ENCODE measurements around the gene EFNB2.

EFNB2 gene

GRCh38 chr13:106480351-106480910 lies 55.0 kb downstream of the EFNB2 start:
- DNase-seq = no peak

DNA sequence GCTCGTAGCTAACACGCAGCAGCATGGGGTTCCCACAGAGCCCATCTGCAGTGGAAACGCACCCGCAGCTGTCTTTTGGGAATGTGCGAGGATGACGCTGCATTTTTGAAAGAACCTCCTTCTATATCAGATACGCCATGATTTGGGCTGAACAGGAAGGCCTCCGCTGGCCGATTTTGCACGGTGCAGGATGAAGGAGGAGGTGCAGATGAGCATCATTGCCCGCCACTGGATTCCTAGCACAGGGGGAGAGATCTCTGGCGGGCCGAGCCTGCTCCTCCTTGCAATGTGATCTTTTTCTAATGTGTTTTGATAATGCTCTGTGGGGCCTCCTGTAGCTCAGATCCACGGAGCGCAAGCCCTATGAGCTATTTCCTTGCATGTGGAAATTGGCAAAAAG lies 55.5 kb downstream of the EFNB2 start:
- no peak for DNase-seq

- DNase-seq = no peak
These were observed 57.3 kb downstream of the EFNB2 start for GRCh38 chr13:106478116-106478515.

GRCh38 chr13:106477303-106477702 lies 58.2 kb downstream of the EFNB2 start:
- no peak for DNase-seq

GRCh38 chr13:106475852-106476251 lies 59.6 kb downstream of the EFNB2 start:
- DNase-seq = no peak

DNA sequence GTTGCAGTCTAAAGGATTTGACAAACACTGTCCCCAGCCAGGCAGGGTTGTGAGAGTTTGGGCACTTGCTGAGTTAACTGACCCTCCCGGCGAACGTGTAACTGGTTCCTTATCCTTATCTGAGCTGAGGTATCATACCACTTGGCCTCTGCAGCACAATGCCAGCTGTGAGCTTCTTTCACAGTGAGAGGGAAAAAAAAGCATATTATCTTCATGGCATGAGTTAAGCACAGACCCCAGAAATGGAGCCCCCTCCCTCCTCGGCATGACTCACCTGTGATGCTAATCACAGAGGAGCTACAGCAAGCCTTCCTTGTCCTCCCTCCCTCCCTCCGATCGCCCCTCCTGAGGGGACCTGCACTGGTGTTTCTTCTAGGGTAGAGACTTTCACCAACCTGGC lies 60.5 kb downstream of the EFNB2 start:
- no peak for DNase-seq

GRCh38 chr13:106473154-106473553 lies 62.3 kb downstream of the EFNB2 start:
- DNase-seq = no peak

GRCh38 chr13:106472621-106473020 lies 62.8 kb downstream of the EFNB2 start:
- DNase-seq = no peak

GRCh38 chr13:106471957-106472543 lies 63.4 kb downstream of the EFNB2 start:
- no peak for DNase-seq

DNA sequence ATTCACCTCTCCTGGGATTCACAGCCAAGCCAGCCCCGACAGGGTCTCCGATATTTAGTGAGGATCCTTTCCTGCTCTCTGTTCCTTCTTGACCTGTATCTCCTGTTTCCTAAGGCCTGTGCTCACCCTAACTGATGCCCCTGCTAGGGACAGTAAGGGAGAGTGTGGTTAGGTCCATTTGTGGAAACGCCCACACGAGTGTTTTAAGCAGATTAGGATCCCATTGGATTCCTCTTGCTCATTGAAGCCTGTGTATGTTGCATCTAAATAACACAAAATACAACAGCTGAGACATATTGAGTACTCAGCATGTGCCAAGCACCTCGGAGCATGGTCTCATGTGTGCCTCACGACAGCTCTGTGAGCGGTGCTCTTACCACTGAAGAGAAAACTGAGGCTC lies 64.9 kb downstream of the EFNB2 start:
- no peak for DNase-seq

DNA sequence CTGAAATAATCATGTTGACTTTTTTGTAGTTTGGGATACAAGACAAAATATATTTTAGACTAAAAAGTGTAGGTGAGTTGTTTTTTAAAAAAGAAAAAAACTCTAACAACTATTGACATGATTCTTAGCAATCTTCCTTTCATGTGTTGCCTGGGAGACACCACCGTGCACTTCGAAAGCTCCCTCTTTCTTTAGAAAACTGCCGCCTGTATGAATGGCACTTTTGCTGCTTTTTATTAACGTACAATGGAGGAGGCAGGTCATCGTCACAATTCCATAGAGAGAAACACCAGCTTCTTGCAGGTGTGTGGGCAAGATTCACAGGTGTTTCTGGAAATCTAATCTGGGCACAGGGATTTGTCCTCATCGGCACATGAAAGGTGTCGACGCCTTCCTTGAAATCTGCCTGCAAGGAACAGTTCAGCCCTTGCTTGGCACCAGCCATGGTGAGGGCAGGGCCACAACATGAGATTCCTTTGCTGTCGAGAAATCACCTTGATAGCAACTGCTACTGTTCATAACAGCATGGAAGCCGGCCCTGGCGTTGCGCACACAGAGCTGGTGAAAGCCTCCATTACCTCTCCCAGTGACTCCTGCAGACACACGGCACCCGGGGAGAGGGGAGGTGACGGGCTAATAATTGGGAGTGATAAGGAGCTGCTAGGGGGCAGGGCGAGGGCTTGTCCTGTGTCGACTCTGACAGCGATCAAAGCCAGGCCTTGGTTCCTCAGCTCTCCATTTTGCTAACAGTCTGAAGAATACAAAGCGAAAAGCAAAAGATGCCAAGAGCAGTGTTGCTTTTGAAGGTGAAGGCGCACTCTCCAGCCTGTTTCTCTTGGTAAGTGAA lies 66.5 kb downstream of the EFNB2 start:
- DNase-seq = no peak

GRCh38 chr13:106468207-106468606 lies 67.3 kb downstream of the EFNB2 start:
- DNase-seq = no peak

GRCh38 chr13:106467427-106468122 lies 67.9 kb downstream of the EFNB2 start:
- no peak for DNase-seq

- no peak for DNase-seq
These were observed 68.6 kb downstream of the EFNB2 start for GRCh38 chr13:106466691-106467426.

DNA sequence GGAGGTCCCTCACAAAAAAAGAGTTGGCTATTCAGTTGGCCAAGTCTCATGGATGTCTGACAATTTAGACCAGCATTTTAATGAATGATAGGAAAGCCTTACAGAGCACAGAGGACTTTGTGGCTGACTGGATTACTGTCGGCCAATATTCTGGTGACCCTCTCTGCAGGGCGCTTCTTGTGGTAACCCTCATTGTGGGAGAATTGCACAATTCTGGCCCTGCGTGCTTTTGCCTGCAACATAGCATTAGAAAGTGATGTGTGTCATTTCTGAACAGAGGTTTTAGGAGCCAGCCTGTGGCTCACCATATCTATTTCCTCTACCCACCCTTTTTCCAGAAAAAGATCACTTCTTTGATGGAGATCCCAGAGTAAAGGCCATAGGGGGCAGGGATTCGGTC lies 71.4 kb downstream of the EFNB2 start:
- DNase-seq = no peak

- DNase-seq = no peak
These were observed 72.8 kb downstream of the EFNB2 start for GRCh38 chr13:106462710-106463109.

- no peak for DNase-seq
These were observed 79.7 kb downstream of the EFNB2 start for GRCh38 chr13:106455777-106456176.

- DNase-seq = no peak
These were observed 80.3 kb downstream of the EFNB2 start for GRCh38 chr13:106455190-106455589.

DNA sequence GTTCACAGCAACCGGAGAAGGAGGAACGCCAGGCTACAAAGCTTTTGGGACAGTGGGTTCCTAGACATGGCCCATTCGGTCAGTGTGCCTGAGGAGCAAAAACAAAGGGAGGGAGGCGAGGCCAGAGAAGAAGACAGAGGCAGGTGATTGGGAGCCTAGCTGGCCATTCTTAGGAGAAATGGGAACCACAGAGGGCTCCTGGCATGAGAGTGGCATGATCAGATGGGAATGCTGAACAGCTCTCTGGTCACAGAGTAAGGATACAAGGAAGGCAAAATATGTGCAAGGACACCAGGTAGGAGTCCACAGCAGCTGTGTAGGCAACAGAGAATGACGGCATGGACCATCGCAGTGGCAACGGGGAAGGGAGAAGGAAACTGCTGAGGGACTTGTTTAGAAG lies 82.4 kb downstream of the EFNB2 start:
- no peak for DNase-seq

DNA sequence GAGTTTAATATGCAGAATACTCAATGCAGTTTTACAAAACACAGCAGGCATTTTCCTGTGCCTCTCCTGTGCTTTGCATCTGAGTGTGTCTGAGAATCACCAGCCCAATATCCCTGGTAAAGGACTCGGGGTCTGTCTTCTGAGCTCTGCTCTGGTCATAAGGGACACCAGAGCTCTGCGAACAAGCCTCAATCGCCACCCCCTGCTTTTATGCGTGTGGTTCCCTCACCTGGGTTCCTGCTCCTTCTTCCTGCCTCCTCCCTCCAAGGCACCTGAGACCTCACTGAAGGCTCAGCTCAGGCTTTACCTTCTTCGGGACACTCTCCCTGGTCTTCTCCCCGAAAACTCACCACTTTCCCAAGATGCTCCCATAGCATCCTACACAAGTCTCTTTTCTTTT lies 84.5 kb downstream of the EFNB2 start:
- no peak for DNase-seq

- no peak for DNase-seq
These were observed 86.4 kb downstream of the EFNB2 start for GRCh38 chr13:106449096-106449495.

DNA sequence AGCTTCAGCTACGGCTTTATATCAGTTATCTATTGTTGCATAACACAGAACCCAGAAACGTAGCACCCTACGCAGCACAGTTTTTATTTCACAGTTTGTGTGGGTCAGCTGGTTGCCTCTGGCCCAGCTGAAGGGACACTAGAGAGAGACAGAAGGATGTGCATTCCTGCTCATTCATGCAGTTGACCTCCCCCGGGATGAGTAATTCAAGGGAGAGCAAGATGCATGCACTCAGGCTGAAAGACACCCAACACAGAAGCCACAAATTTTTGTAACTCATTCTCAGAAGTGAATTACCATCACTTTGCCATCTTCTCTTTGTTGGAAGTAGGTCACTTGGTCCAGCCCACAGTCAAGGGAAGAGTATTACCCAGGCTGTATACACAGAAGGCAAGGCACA lies 89.5 kb downstream of the EFNB2 start:
- no peak for DNase-seq

Measured in activated naive CD4-positive, alpha-beta T cell (primary cell).